AG09319 (cell line): ENCODE measurements around the gene FGFRL1.
A peak's percentile ranks its signal among the peaks of the same experiment; 100 is the strongest.
"Not testable (repeated sequence)": the region's sequence is repeated elsewhere in the genome, so short reads cannot be mapped to it uniquely, and the experiment has no call there.

ENCODE experiments used
- DNase-seq: peaks from one replicate; pipeline ENCODE4 v3.0.0-alpha.2; 2010; ENCODE audit warnings: low read depth; ENCODE audit errors: extremely low read depth
- TF ChIP-seq, protein P1 (sequence below): IDR thresholded peaks from 2 replicates; pipeline ENCODE4 v1.5.1; 2011; ENCODE audit warnings: low read depth, mild to moderate bottlenecking, inconsistent platforms, low read length, moderate library complexity

FGFRL1 gene

DNA sequence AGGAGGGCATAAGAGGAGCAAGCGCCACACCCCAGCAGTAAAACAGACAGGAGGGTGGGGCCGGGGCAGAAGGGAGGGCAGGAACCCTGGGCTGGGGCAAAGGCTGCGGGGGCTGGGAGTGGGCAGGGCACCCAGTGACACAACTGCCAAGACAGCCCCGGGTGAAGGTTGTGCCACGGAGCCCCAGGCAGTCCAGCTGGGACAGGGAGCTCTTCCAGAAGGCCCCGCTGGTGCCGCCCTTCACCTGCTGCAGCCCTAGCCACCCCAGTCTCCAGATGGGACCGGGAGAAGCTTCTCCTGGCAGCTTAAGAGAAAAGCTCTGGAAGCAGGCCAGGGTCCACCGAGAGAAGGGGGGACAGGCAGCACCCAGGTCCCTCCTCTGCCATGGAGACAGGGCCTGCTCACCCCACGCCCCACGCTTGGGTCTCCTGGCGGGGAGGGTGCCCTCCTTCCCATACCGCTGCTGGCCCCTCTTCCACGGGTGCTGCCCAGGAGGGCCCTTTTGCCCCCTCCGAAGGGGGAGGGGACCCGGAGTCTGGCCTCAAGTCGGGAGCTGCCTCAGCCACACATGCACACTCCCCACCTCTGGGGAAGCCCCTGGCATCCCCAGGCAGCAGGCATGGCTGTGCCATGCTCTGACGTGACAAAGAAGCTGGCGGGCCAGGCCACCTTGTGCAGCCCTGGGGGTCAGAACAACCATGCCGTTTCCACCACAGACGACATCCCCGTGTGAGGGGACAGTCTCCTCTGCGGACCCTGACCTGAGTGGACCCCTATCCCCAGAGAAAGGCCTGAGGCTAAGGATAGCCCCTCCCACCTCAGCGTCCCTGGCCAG, 39.5 kb upstream of the FGFRL1 start:
- TF ChIP-seq, protein P1, sequence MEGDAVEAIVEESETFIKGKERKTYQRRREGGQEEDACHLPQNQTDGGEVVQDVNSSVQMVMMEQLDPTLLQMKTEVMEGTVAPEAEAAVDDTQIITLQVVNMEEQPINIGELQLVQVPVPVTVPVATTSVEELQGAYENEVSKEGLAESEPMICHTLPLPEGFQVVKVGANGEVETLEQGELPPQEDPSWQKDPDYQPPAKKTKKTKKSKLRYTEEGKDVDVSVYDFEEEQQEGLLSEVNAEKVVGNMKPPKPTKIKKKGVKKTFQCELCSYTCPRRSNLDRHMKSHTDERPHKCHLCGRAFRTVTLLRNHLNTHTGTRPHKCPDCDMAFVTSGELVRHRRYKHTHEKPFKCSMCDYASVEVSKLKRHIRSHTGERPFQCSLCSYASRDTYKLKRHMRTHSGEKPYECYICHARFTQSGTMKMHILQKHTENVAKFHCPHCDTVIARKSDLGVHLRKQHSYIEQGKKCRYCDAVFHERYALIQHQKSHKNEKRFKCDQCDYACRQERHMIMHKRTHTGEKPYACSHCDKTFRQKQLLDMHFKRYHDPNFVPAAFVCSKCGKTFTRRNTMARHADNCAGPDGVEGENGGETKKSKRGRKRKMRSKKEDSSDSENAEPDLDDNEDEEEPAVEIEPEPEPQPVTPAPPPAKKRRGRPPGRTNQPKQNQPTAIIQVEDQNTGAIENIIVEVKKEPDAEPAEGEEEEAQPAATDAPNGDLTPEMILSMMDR, result no peak

DNA sequence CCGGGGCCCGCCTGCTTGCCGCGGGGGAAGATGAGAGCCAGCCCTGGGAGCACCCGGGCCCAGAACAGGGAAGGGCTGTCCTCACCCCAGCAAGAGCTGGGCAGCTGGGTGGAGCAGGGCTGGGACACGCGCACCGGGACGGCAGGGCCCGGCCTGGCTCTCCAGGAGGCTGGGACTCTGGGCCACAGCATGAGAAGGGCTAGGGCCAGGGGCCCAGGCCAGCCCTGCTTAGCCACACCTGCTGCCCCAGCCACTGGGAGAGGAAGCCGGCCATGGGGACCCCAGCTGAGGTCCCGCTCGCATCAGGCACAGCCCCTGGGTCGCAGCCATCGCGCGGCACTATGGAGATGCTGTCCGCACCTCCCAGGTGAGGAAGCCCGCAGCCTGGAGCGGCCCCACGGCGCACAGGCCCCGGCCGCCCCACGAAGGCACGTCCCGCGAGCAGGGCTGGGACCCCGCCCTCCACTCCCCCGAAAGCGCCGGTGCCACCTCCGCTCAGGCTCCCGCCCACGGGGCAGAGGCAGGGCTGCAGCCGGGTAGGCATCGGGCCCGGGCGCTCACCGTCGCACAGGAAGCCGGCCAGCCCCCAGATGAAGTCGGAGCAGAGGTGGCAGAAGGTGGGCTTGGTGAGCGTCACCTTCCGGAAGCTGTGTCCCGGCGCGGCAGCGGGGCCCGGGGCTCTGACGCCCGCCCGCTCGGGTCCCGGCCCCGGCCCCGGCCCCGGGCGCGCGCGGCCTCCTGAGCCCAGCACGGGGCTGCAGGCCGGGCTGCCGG, 38.6 kb upstream of the FGFRL1 start:
- TF ChIP-seq, protein P1, result no peak
- no peak for DNase-seq

More for the DNA sequence above, 39.5 kb upstream of the FGFRL1 start:
- no peak for DNase-seq

DNA sequence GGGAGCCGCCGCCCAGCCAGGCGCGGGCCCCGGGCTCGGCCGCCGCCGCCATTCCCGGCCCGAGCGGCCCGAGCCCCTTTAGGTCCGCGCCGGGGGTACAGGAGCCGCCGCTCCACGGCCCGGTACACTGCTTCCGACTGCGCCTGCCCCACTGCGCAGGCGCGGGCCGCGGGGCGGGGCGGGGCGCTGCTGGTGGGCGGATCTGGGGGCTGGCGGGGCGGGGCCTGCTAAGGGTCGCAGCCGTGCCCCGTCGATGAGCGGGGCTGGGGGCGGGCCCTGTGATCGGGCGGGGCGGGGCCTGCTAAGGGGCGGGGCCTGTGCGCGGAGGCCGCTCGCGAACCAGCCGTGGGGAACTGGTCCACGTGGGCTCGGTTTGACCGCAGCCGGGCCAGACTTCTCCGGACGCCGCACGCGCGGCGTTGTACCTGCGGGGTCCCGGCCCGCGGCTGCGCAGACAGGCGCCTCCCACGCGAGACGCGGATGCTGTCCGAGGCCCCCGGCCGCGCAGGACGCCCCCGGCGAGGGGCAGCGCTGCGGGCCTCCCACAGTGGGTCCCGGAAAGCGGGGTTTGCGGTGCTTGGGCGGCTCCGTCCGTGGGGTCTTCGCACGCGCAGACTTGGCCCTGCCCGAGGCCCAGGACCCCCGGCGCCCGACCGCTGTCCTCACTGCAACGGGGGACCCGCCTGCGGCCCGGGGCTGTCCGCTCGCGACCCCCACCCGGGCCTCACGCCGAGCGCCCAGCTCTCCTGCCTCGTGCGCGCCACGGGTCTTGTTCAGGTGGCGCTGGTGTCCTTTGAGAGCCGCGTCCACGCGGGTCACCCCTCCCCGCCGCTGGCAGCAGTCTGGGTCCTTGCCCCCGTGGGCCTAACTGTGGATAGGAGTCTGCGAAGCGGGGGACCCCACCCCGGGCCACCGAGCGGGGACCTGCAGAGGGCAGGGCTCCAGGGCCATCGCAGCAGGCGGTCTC, 37.7 kb upstream of the FGFRL1 start, which contains the start of gene DGKQ:
TSS of gene DGKQ (minus strand) at position 139 of the 967 bp plus-strand sequence. CDS start at position 52, 87 bp downstream.
- peak; percentile 71 for DNase-seq
- TF ChIP-seq, protein P1, result no peak

DNA sequence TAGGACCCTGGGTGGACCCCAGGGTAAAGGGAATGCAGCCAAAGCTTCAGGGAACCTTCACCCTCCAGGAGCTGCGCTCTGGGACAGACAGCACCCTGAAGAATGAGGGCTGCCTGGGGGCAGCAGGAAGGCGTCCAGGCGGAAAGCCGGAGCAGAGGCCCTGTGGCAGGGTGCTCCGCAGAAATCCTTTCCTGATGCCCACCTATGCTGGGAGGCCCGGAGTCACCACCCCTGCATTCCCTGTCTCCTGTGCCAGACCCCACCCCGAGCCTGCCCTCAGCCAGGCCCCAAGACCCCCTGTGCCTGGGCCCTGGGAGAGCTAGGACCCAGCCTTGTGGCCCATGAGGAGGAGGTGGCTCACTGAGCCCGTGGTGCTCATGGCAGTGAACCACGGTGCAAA, 36.8 kb upstream of the FGFRL1 start:
- TF ChIP-seq, protein P1, result no peak
- DNase-seq, result no peak

DNA sequence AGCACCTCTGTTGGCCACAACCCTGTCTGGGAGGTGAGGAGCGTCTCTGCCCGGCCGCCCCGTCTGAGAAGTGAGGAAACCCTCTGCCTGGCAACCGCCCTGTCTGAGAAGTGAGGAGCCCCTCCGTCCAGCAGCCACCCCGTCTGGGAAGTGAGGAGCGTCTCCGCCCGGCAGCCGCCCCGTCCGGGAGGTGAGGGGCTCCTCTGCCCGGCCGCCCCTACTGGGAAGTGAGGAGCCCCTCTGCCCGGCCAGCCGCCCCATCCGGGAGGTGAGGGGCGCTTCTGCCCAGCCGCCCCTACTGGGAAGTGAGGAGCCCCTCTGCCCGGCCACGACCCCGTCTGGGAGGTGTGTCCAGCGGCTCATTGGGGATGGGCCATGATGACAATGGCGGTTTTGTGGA, 35.4 kb upstream of the FGFRL1 start:
- DNase-seq, result not testable (repeated sequence)

DNA sequence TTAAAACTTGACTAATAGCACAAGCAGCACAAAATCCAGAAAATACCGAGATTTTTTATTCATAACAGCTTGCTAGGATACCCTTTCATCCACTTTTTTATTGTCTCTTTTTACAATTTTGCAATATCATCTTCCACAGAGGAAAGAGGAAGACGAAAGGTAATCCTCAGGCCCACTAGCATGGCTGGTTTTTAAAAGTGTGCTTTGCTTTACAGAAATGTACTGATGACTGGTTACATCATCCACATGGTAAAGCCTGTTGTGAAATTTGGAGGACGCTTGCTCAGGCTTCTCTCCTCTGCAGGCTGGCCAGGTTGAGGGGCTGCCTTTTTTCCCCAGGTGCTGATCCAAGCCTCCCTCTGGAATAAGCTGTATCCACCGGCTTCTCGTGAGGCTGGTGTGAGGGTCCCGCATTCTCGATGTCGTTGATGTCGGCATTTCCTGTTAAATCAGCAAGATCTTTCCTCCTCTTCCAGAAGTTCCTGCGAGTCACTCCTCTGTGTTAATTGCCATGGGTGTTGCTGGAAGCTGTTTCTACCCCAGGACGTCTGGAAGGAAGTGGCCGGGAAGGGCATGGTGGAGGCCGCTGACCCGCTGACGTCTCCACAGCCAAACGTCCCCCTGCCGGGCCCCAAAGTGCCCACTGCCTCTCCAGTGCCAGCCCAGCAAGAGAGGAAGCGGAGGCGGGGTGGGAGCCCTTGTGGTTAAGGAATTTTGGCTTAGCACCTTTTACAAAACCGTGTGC, 32.3 kb upstream of the FGFRL1 start:
- no peak for DNase-seq
- TF ChIP-seq, protein P1, result no peak

DNA sequence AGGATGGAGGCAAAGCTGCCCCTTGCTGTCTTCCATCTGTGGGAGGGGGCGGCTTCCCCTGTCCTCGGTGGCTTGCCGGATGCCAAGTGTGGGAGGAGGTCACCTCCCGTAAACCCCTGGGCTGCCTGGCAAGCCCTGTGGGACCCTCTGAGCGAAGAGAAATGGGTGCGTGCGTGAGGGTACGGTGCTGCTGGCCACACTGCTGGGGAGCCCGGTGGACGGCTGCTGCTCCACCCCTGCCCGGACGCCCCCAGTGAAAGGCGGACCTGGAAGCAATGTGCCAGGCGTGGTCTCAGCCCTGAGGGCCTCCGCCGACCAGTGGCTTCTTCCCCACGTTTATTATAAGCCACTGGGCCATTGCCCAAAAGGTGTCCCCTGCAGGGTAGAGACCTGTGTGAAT, 29.1 kb upstream of the FGFRL1 start:
- no peak for DNase-seq

More for the DNA sequence above, 29.1 kb upstream of the FGFRL1 start:
- TF ChIP-seq, protein P1, result no peak
